Activated naive CD8-positive, alpha-beta T cell (primary cell): ENCODE data around the gene SPTB.

Experiments used
- H3K27ac Mint-ChIP-seq: one replicate; pipeline ENCODE4 v1.8.0; 2021; ENCODE audit warnings: mixed read lengths
- H3K27me3 Mint-ChIP-seq: one replicate; pipeline ENCODE4 v1.8.0; 2021; ENCODE audit warnings: mixed read lengths
- H3K36me3 Mint-ChIP-seq: one replicate; pipeline ENCODE4 v1.8.0; 2021; ENCODE audit warnings: mixed read lengths
- H3K4me1 Mint-ChIP-seq: one replicate; pipeline ENCODE4 v1.8.0; 2021; ENCODE audit warnings: low read depth, mixed read lengths
- H3K4me3 Mint-ChIP-seq: one replicate; pipeline ENCODE4 v1.8.0; 2021; ENCODE audit warnings: mild to moderate bottlenecking, mixed read lengths
- H3K9me3 Mint-ChIP-seq: one replicate; pipeline ENCODE4 v1.8.0; 2021; ENCODE audit warnings: low read depth, mixed read lengths

Gene SPTB

GRCh38 chr14:64784006-64784405, 95.7 kb downstream of the SPTB start:
- no peaks in the 10 kb centered on the region for H3K4me1 Mint-ChIP-seq
- no peaks in the 10 kb centered on the region for H3K27me3 Mint-ChIP-seq
- H3K9me3 Mint-ChIP-seq = no peaks in the 10 kb centered on the region
- H3K36me3 Mint-ChIP-seq = no peaks in the 10 kb centered on the region
- no peak overlapping the region for H3K4me3 Mint-ChIP-seq
- H3K27ac Mint-ChIP-seq = no peak overlapping the region

GRCh38 chr14:64782196-64782595, 97.5 kb downstream of the SPTB start:
- Mint-ChIP-seq H3K9me3 (no peaks in the 10 kb centered on the region), H3K4me3 (no peak overlapping the region), H3K36me3 (no peaks in the 10 kb centered on the region), H3K4me1 (no peaks in the 10 kb centered on the region), H3K27me3 (no peaks in the 10 kb centered on the region), H3K27ac (no peak overlapping the region)

- H3K27ac Mint-ChIP-seq = no peak overlapping the region
- H3K4me3 Mint-ChIP-seq = no peak overlapping the region
- no peaks in the 10 kb centered on the region for H3K36me3 Mint-ChIP-seq
- no peaks in the 10 kb centered on the region for H3K9me3 Mint-ChIP-seq
- H3K4me1 Mint-ChIP-seq = no peaks in the 10 kb centered on the region
- H3K27me3 Mint-ChIP-seq = no peaks in the 10 kb centered on the region
These were observed 100.2 kb downstream of the SPTB start for GRCh38 chr14:64779472-64779871.

- no peaks in the 10 kb centered on the region for H3K9me3 Mint-ChIP-seq
- no peaks in the 10 kb centered on the region for H3K4me1 Mint-ChIP-seq
- no peaks in the 10 kb centered on the region for H3K36me3 Mint-ChIP-seq
- H3K27ac Mint-ChIP-seq = no peak overlapping the region
- H3K4me3 Mint-ChIP-seq = no peak overlapping the region
- H3K27me3 Mint-ChIP-seq = no peaks in the 10 kb centered on the region
These were observed 101.5 kb downstream of the SPTB start for GRCh38 chr14:64778104-64778754.

- no peaks in the 10 kb centered on the region for H3K27me3 Mint-ChIP-seq
- H3K36me3 Mint-ChIP-seq = no peaks in the 10 kb centered on the region
- H3K4me1 Mint-ChIP-seq = no peaks in the 10 kb centered on the region
- no peak overlapping the region for H3K27ac Mint-ChIP-seq
- no peaks in the 10 kb centered on the region for H3K9me3 Mint-ChIP-seq
- no peak overlapping the region for H3K4me3 Mint-ChIP-seq
These were observed 102.2 kb downstream of the SPTB start for GRCh38 chr14:64777461-64777860.

- Mint-ChIP-seq H3K4me3 (no peak overlapping the region), H3K27me3 (no peaks in the 10 kb centered on the region), H3K27ac (no peak overlapping the region), H3K4me1 (peaks cover 10% of the 10 kb centered on the region), H3K9me3 (no peaks in the 10 kb centered on the region), H3K36me3 (no peaks in the 10 kb centered on the region)
These were observed 104.5 kb downstream of the SPTB start for GRCh38 chr14:64775081-64775777.

- Mint-ChIP-seq H3K27ac (no peak overlapping the region), H3K4me3 (no peak overlapping the region), H3K27me3 (no peaks in the 10 kb centered on the region), H3K9me3 (no peaks in the 10 kb centered on the region), H3K4me1 (peaks cover 10% of the 10 kb centered on the region), H3K36me3 (no peaks in the 10 kb centered on the region)
These were observed 105.4 kb downstream of the SPTB start for GRCh38 chr14:64774272-64774671.

- Mint-ChIP-seq H3K27ac (no peak overlapping the region), H3K4me1 (peaks cover 10% of the 10 kb centered on the region), H3K4me3 (no peak overlapping the region), H3K36me3 (no peaks in the 10 kb centered on the region), H3K9me3 (no peaks in the 10 kb centered on the region), H3K27me3 (no peaks in the 10 kb centered on the region)
These were observed 106.1 kb downstream of the SPTB start for GRCh38 chr14:64773577-64773976.

GRCh38 chr14:64773046-64773445, 106.7 kb downstream of the SPTB start:
- Mint-ChIP-seq H3K4me3 (no peak overlapping the region), H3K27ac (no peak overlapping the region)

GRCh38 chr14:64772397-64772950, 107.2 kb downstream of the SPTB start:
- H3K4me1 Mint-ChIP-seq = peaks cover 10% of the 10 kb centered on the region
- H3K27ac Mint-ChIP-seq = no peak overlapping the region
- H3K9me3 Mint-ChIP-seq = no peaks in the 10 kb centered on the region
- H3K27me3 Mint-ChIP-seq = no peaks in the 10 kb centered on the region
- no peak overlapping the region for H3K4me3 Mint-ChIP-seq
- H3K36me3 Mint-ChIP-seq = no peaks in the 10 kb centered on the region

More at GRCh38 chr14:64773046-64773445, 106.7 kb downstream of the SPTB start:
- H3K27me3 Mint-ChIP-seq = no peaks in the 10 kb centered on the region
- H3K36me3 Mint-ChIP-seq = no peaks in the 10 kb centered on the region
- H3K4me1 Mint-ChIP-seq = peaks cover 10% of the 10 kb centered on the region
- no peaks in the 10 kb centered on the region for H3K9me3 Mint-ChIP-seq

GRCh38 chr14:64771161-64771560, 108.5 kb downstream of the SPTB start:
- H3K4me1 Mint-ChIP-seq = peaks cover 10% of the 10 kb centered on the region
- no peaks in the 10 kb centered on the region for H3K9me3 Mint-ChIP-seq
- no peaks in the 10 kb centered on the region for H3K36me3 Mint-ChIP-seq
- no peak overlapping the region for H3K27ac Mint-ChIP-seq
- no peaks in the 10 kb centered on the region for H3K27me3 Mint-ChIP-seq
- no peak overlapping the region for H3K4me3 Mint-ChIP-seq

- H3K36me3 Mint-ChIP-seq = no peaks in the 10 kb centered on the region
- H3K4me1 Mint-ChIP-seq = peaks cover 10% of the 10 kb centered on the region
These were observed 109.0 kb downstream of the SPTB start for GRCh38 chr14:64770751-64771150.

GRCh38 chr14:64769096-64770020, 110.3 kb downstream of the SPTB start:
- H3K36me3 Mint-ChIP-seq = no peaks in the 10 kb centered on the region
- H3K9me3 Mint-ChIP-seq = no peaks in the 10 kb centered on the region
- H3K4me3 Mint-ChIP-seq = no peak overlapping the region
- no peaks in the 10 kb centered on the region for H3K27me3 Mint-ChIP-seq
- no peak overlapping the region for H3K27ac Mint-ChIP-seq
- H3K4me1 Mint-ChIP-seq = peaks cover 13% of the 10 kb centered on the region

More at GRCh38 chr14:64770751-64771150, 109.0 kb downstream of the SPTB start:
- H3K27me3 Mint-ChIP-seq = no peaks in the 10 kb centered on the region
- no peak overlapping the region for H3K4me3 Mint-ChIP-seq
- H3K9me3 Mint-ChIP-seq = no peaks in the 10 kb centered on the region
- no peak overlapping the region for H3K27ac Mint-ChIP-seq

GRCh38 chr14:64768401-64769095, 111.2 kb downstream of the SPTB start:
- H3K27me3 Mint-ChIP-seq = no peaks in the 10 kb centered on the region
- H3K9me3 Mint-ChIP-seq = no peaks in the 10 kb centered on the region
- no peak overlapping the region for H3K27ac Mint-ChIP-seq
- peaks cover 15% of the 10 kb centered on the region for H3K4me1 Mint-ChIP-seq
- no peaks in the 10 kb centered on the region for H3K36me3 Mint-ChIP-seq
- no peak overlapping the region for H3K4me3 Mint-ChIP-seq
